K562 (cell line): Measurements from ENCODE around the gene ZBTB24. TPM values are rescaled to one million over a fixed set of nuclear protein-coding genes. Genes with fewer than 3 reads are reported as not detected.

ENCODE experiments used
- ARID1B ChIP-seq: fragments of 450-650 bp; IDR thresholded peaks from 2 replicates; pipeline ENCODE4 v1.6.1; 2016; ENCODE audit warnings: antibody characterized with exemption, mild to moderate bottlenecking, inconsistent platforms
- ATF4 ChIP-seq: fragments of 450-650 bp; formaldehyde crosslinking; IDR thresholded peaks from 2 replicates; pipeline ENCODE4 v1.4.0; 2022; ENCODE audit warnings: mild to moderate bottlenecking, moderate library complexity
- CBX2 ChIP-seq: fragments of 200-600 bp; sonication (generic); IDR thresholded peaks from one replicate; pipeline ENCODE4 v1.6.1; 2012; ENCODE audit warnings: mild to moderate bottlenecking, low read length, inconsistent platforms; ENCODE audit not compliant: insufficient read depth, poor library complexity, severe bottlenecking
- CHD2 ChIP-seq: IDR thresholded peaks from 2 replicates; pipeline ENCODE4 v1.6.1; 2011; ENCODE audit warnings: low read depth, low read length
- DIDO1 ChIP-seq: fragments of 450-650 bp; IDR thresholded peaks from 2 replicates; pipeline ENCODE4 v1.6.1; 2016; ENCODE audit warnings: low read depth, missing biosample characterization, missing genetic modification characterization
- DMBX1 ChIP-seq: fragments of 250-450 bp; sonication (Bioruptor Pico); IDR thresholded peaks from 2 replicates; pipeline ENCODE4 v1.8.0; 2022; ENCODE audit warnings: inconsistent platforms, mild to moderate bottlenecking, moderate library complexity, borderline replicate concordance
- ETV1 ChIP-seq: fragments of 450-650 bp; conservative IDR thresholded peaks from 2 replicates; pipeline ENCODE4 v1.6.1; 2016; ENCODE audit warnings: missing genetic modification characterization, control low read depth, low read depth, missing compliant biosample characterization
- FUS ChIP-seq: fragments of 200-400 bp; formaldehyde crosslinking; optimal IDR thresholded peaks from 2 replicates; pipeline ENCODE3; 2017; ENCODE audit warnings: low read depth, low read length
- GABPA ChIP-seq: fragments of 200-800 bp; sonication (Bioruptor generic); conservative IDR thresholded peaks from 2 replicates; pipeline ENCODE4 v1.6.1; 2016; ENCODE audit warnings: low read depth, missing genetic modification characterization, missing compliant biosample characterization
- HMGXB4 ChIP-seq: sonication (generic); formaldehyde crosslinking; IDR thresholded peaks from 2 replicates; pipeline ENCODE4 v1.8.1; 2023; ENCODE audit warnings: mild to moderate bottlenecking, missing genetic modification reagents
- KDM1A ChIP-seq, 2 experiments: fragments of 450-650 bp; IDR thresholded peaks; 2 replicates each; pipeline ENCODE4 v1.6.1; 2016; ENCODE audit warnings: mild to moderate bottlenecking in 2 of 2
- NCOA2 ChIP-seq, 2 experiments: fragments of 450-650 bp; IDR thresholded peaks; 2 replicates each; pipeline ENCODE4 v1.6.1; 2018; ENCODE audit warnings: mild to moderate bottlenecking in 2 of 2, moderate library complexity in 1 of 2; ENCODE audit not compliant: partially characterized antibody in 2 of 2
- NFE2 ChIP-seq: IDR thresholded peaks from 2 replicates; pipeline ENCODE4 v1.6.1; 2014; ENCODE audit warnings: antibody characterized with exemption, low read depth
- NFIC ChIP-seq: fragments of 450-650 bp; IDR thresholded peaks from 2 replicates; pipeline ENCODE4 v1.6.1; 2017; ENCODE audit warnings: mild to moderate bottlenecking, inconsistent platforms
- SLC30A9 ChIP-seq: fragments of 250-450 bp; sonication (Bioruptor Pico); IDR thresholded peaks from 2 replicates; pipeline ENCODE4 v1.8.0; 2022; ENCODE audit warnings: mild to moderate bottlenecking, moderate library complexity
- USF2 ChIP-seq: sonication (generic); formaldehyde crosslinking; IDR thresholded peaks from 2 replicates; pipeline ENCODE4 v1.5.0; 2020; ENCODE audit warnings: missing genetic modification reagents
- ZC3H4 ChIP-seq: sonication (generic); formaldehyde crosslinking; IDR thresholded peaks from 2 replicates; pipeline ENCODE4 v1.9.0; 2021; ENCODE audit warnings: missing genetic modification reagents, borderline replicate concordance
- ZHX1 ChIP-seq: fragments of 150-350 bp; conservative IDR thresholded peaks from 2 replicates; pipeline ENCODE4 v1.6.1; 2014; ENCODE audit warnings: low read length
- ZNF395 ChIP-seq: fragments of 200-800 bp; sonication (Bioruptor generic); IDR thresholded peaks from 2 replicates; pipeline ENCODE4 v1.6.1; 2017; ENCODE audit warnings: missing genetic modification characterization, missing compliant biosample characterization
- polyA plus RNA-seq, 8 experiments: library from polyadenylated mRNA; depleted of rRNA in 4 of 8; stranded (reverse) in 5 of 8; unstranded in 3 of 8; fragments of >200 nt; fragmentation: Nextera tagmentation in 2 of 8; fragmentation: Illumina TruSeq in 1 of 8; extraction: Ambion mirVana in 2 of 8; extraction: Trizol in 1 of 8; gene quantifications; 2 replicates each; pipeline versions ENCODE4 v1.2.1 to v1.2.3, GENCODE V29; 2011 to 2014; ENCODE audit warnings: inconsistent platforms in 1 of 8, missing spikeins in 1 of 8
- total RNA-seq, 7 experiments: library from RNA; depleted of rRNA in 6 of 7; stranded (reverse); fragments of >200 nt in 6 of 7; fragmentation: Illumina TruSeq in 2 of 7; extraction: Trizol in 2 of 7; gene quantifications; 2 replicates each; pipeline versions ENCODE4 v1.2.1 to v1.2.3, GENCODE V29; 2011 to 2021; ENCODE audit warnings: low replicate concordance in 1 of 7

Gene ZBTB24
- total and polyA plus RNA-seq, 9 of the 15 experiments (the other 6 are each of a cell fraction or from before 2014, with no cell fraction given), result 2.0 to 16.7 (median 8.3) TPM

GRCh38 chr6:109440331-109441068 is 42.5 kb downstream of the ZBTB24 start, which contains the start of the genes PPIL6 and SMPD2 (continued):
- TF ChIP-seq ZNF395 (CRISPR knock-in tag) (peak; percentile 76), ETV1 (tag) (no peak), ZHX1 (no peak), KDM1A (IDR thresholded peaks at IDR 0.05) (no peak), USF2 (CRISPR knock-in tag) (no peak), NFE2 (no peak), HMGXB4 (CRISPR knock-in tag) (no peak; the same call in 1 of the 2 replicates), GABPA (peak; percentile 48), CHD2 (no peak), NCOA2 (IDR thresholded peaks at IDR 0.05; ENCODE audit: partially characterized antibody in 2 of 2) (no peak), DMBX1 (CRISPR knock-in tag) (peak; percentile 65; the same call in 1 of the 2 replicates), ARID1B (no peak; the same call in 1 of the 2 replicates), DIDO1 (tag) (no peak), NFIC (peak; percentile 49; the same call in 1 of the 2 replicates), FUS (no peak), ZC3H4 (CRISPR knock-in tag) (no peak), SLC30A9 (CRISPR knock-in tag) (no peak), ATF4 (peak; percentile 78), CBX2 (no peak)
